ENCODE data around the gene SLC6A7. TPM values are rescaled to one million over a fixed set of nuclear protein-coding genes. Genes with fewer than 3 reads are reported as not detected.

The SLC6A7 gene
- total and polyA plus RNA-seq, 12 donors, result not detected

GRCh38 chr5:150209099-150209635, 19.3 kb downstream of the SLC6A7 start:
- WGBS, 4 donors, result 36 to 85% (median 65%) methylated on average over 3 to 21 of the region's 21 CpGs
- no peak overlapping the region for H3K4me3 ChIP-seq
- intact Hi-C loops (cut with DNase I), result no loop called here
- peak in 3 of 7 donors; percentile 16 to 19 (median 19) for DNase-seq
- no peaks in the 10 kb centered on the region for H3K4me1 ChIP-seq (replicated peaks in 1 of 2)
- H3K9me3 ChIP-seq (replicated peaks in 1 of 3), result no peaks in the 10 kb centered on the region
- no peaks in the 10 kb centered on the region for H3K36me3 ChIP-seq (replicated peaks in 1 of 2)
- H3K27ac ChIP-seq, result no peak overlapping the region
- TF ChIP-seq, protein P1, sequence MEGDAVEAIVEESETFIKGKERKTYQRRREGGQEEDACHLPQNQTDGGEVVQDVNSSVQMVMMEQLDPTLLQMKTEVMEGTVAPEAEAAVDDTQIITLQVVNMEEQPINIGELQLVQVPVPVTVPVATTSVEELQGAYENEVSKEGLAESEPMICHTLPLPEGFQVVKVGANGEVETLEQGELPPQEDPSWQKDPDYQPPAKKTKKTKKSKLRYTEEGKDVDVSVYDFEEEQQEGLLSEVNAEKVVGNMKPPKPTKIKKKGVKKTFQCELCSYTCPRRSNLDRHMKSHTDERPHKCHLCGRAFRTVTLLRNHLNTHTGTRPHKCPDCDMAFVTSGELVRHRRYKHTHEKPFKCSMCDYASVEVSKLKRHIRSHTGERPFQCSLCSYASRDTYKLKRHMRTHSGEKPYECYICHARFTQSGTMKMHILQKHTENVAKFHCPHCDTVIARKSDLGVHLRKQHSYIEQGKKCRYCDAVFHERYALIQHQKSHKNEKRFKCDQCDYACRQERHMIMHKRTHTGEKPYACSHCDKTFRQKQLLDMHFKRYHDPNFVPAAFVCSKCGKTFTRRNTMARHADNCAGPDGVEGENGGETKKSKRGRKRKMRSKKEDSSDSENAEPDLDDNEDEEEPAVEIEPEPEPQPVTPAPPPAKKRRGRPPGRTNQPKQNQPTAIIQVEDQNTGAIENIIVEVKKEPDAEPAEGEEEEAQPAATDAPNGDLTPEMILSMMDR (IDR thresholded peaks at IDR 0.05), result no peak
- no peak for TF ChIP-seq POLR2A (IDR thresholded peaks at IDR 0.05)
- H3K27me3 ChIP-seq, result no peaks in the 10 kb centered on the region

- Histone ChIP-seq H3K9me3 (replicated peaks in 1 of 3) (no peaks in the 10 kb centered on the region), H3K27ac (no peak overlapping the region), H3K4me3 (no peak overlapping the region), H3K27me3 (no peaks in the 10 kb centered on the region), H3K36me3 (replicated peaks in 1 of 2) (no peaks in the 10 kb centered on the region), H3K4me1 (replicated peaks in 1 of 2) (no peaks in the 10 kb centered on the region)
- TF ChIP-seq, protein P1 (IDR thresholded peaks at IDR 0.05), result no peak
- TF ChIP-seq POLR2A (IDR thresholded peaks at IDR 0.05), result no peak
- 80 to 82% (median 82%) methylated on average over 6 of the region's 6 CpGs for WGBS, 4 donors
- intact Hi-C loops (cut with DNase I), result loop anchor here in 1 of 2 donors (5.0 to 10.0 kb wide), 2 partner anchors 48 to 376 kb away; no protein-coding TSS in a partner anchor
- no peak for DNase-seq
These were observed 20.8 kb downstream of the SLC6A7 start for GRCh38 chr5:150210644-150211043.

GRCh38 chr5:150211156-150212030, 21.5 kb downstream of the SLC6A7 start:
- Histone ChIP-seq H3K27ac (no peak overlapping the region), H3K4me1 (replicated peaks in 1 of 2) (no peaks in the 10 kb centered on the region), H3K36me3 (replicated peaks in 1 of 2) (no peaks in the 10 kb centered on the region), H3K9me3 (replicated peaks in 1 of 3) (no peaks in the 10 kb centered on the region), H3K4me3 (no peak overlapping the region), H3K27me3 (no peaks in the 10 kb centered on the region)
- TF ChIP-seq, protein P1 (IDR thresholded peaks at IDR 0.05), result no peak
- TF ChIP-seq POLR2A (IDR thresholded peaks at IDR 0.05), result no peak
- DNase-seq, result no peak
- 89 to 93% (median 92%) methylated on average over 12 to 15 of the region's 15 CpGs for WGBS, 4 donors
- intact Hi-C loops (cut with DNase I), result loop anchor here in 1 of 2 donors (5.0 to 10.0 kb wide), 2 partner anchors 49 to 377 kb away; no protein-coding TSS in a partner anchor

GRCh38 chr5:150213530-150213929, 23.7 kb downstream of the SLC6A7 start:
- 80 to 92% (median 91%) methylated on average over 6 of the region's 6 CpGs for WGBS, 4 donors
- H3K27ac ChIP-seq, result no peak overlapping the region
- H3K4me1 ChIP-seq (replicated peaks in 1 of 2), result no peaks in the 10 kb centered on the region
- no peak for DNase-seq
- no peaks in the 10 kb centered on the region for H3K36me3 ChIP-seq (replicated peaks in 1 of 2)
- TF ChIP-seq, protein P1 (IDR thresholded peaks at IDR 0.05), result no peak
- TF ChIP-seq POLR2A (IDR thresholded peaks at IDR 0.05), result no peak
- H3K4me3 ChIP-seq, result no peak overlapping the region
- no peaks in the 10 kb centered on the region for H3K9me3 ChIP-seq (replicated peaks in 1 of 3)
- intact Hi-C loops (cut with DNase I), result loop anchor here in 1 of 2 donors (5.0 to 10.0 kb wide), 2 partner anchors 51 to 379 kb away; no protein-coding TSS in a partner anchor
- peaks cover 5% of the 10 kb centered on the region for H3K27me3 ChIP-seq
